Measurements from ENCODE around the gene FXYD7.
A peak's percentile ranks its signal among the peaks of the same experiment; 100 is the strongest.
"Not testable (repeated sequence)": the region's sequence is repeated elsewhere in the genome, so short reads cannot be mapped to it uniquely, and the experiment has no call there.

FXYD7 gene

GRCh38 chr19:35127871-35128270 lies 15.2 kb upstream of the FXYD7 start:
- no peak for TF ChIP-seq CTCF (IDR thresholded peaks at IDR 0.05; ENCODE audit: control insufficient read depth, extremely low read depth, insufficient read depth)
- no peak overlapping the region for H3K4me3 ChIP-seq (ENCODE audit: low read depth, low read length)
- DNase-seq (ENCODE audit: low read depth) = no peak

GRCh38 chr19:35128398-35129057 lies 14.5 kb upstream of the FXYD7 start:
- no peak for DNase-seq (ENCODE audit: low read depth)
- no peak overlapping the region for H3K4me3 ChIP-seq (ENCODE audit: low read depth, low read length)
- no peak for TF ChIP-seq CTCF (IDR thresholded peaks at IDR 0.05; ENCODE audit: control insufficient read depth, extremely low read depth, insufficient read depth)

GRCh38 chr19:35129724-35130274 lies 13.3 kb upstream of the FXYD7 start:
- DNase-seq (ENCODE audit: low read depth); H3K4me3 ChIP-seq (ENCODE audit: low read depth, low read length): not testable (repeated sequence)

- no peak for TF ChIP-seq CTCF (IDR thresholded peaks at IDR 0.05; ENCODE audit: control insufficient read depth, extremely low read depth, insufficient read depth)
- H3K4me3 ChIP-seq (ENCODE audit: low read depth, low read length) = no peak overlapping the region
- DNase-seq (ENCODE audit: low read depth) = peak; percentile 90
Measured at GRCh38 chr19:35130761-35131720, 12.0 kb upstream of the FXYD7 start.

GRCh38 chr19:35132254-35132653 lies 10.8 kb upstream of the FXYD7 start:
- no peak for DNase-seq (ENCODE audit: low read depth)
- TF ChIP-seq CTCF (IDR thresholded peaks at IDR 0.05; ENCODE audit: control insufficient read depth, extremely low read depth, insufficient read depth) = no peak
- H3K4me3 ChIP-seq (ENCODE audit: low read depth, low read length) = no peak overlapping the region

GRCh38 chr19:35133826-35134225 lies 9.2 kb upstream of the FXYD7 start:
- TF ChIP-seq CTCF (IDR thresholded peaks at IDR 0.05; ENCODE audit: control insufficient read depth, extremely low read depth, insufficient read depth) = no peak
- no peak overlapping the region for H3K4me3 ChIP-seq (ENCODE audit: low read depth, low read length)
- no peak for DNase-seq (ENCODE audit: low read depth)

- TF ChIP-seq CTCF (IDR thresholded peaks at IDR 0.05; ENCODE audit: control insufficient read depth, extremely low read depth, insufficient read depth) = no peak
- no peak for DNase-seq (ENCODE audit: low read depth)
- no peak within 1 kb of the TSS for H3K4me3 ChIP-seq (ENCODE audit: low read depth, low read length)
Measured at GRCh38 chr19:35134601-35135242, 8.3 kb upstream of the FXYD7 start, which contains the start of gene LGI4. LGI4 (minus strand) TSS chr19:35135059; CDS start chr19:35134680, 379 bp downstream.
